Ammon's horn (tissue), 1 donor: Measurements from ENCODE around the gene EWSR1.

ENCODE experiments used
- DNase-seq: peaks from one replicate; pipeline ENCODE4 v3.0.0-alpha.2; 2016; ENCODE audit warnings: low spot score

EWSR1 gene

GRCh38 chr22:29320546-29320945 is 52.5 kb downstream of the EWSR1 start:
- DNase-seq, result no peak

GRCh38 chr22:29323641-29324040 is 55.6 kb downstream of the EWSR1 start:
- no peak for DNase-seq

- no peak for DNase-seq
These were observed 57.3 kb downstream of the EWSR1 start for GRCh38 chr22:29325356-29325755.

- no peak for DNase-seq
These were observed 57.8 kb downstream of the EWSR1 start for GRCh38 chr22:29325785-29326315.

- no peak for DNase-seq
These were observed 58.4 kb downstream of the EWSR1 start for GRCh38 chr22:29326481-29326880.

GRCh38 chr22:29327089-29327764 is 59.2 kb downstream of the EWSR1 start:
- DNase-seq, result no peak

GRCh38 chr22:29328055-29328454 is 60.0 kb downstream of the EWSR1 start:
- no peak for DNase-seq

GRCh38 chr22:29328566-29329500 is 60.8 kb downstream of the EWSR1 start:
- DNase-seq, result no peak

- no peak for DNase-seq
These were observed 61.5 kb downstream of the EWSR1 start for GRCh38 chr22:29329581-29329980.

GRCh38 chr22:29330291-29330690 is 62.2 kb downstream of the EWSR1 start:
- no peak for DNase-seq

- no peak for DNase-seq
These were observed 62.7 kb downstream of the EWSR1 start for GRCh38 chr22:29330753-29331152.

- DNase-seq, result no peak
These were observed 63.1 kb downstream of the EWSR1 start for GRCh38 chr22:29331213-29331612.

GRCh38 chr22:29331658-29332300 is 63.7 kb downstream of the EWSR1 start:
- no peak for DNase-seq

- no peak for DNase-seq
These were observed 64.9 kb downstream of the EWSR1 start for GRCh38 chr22:29332886-29333496.

GRCh38 chr22:29334148-29334547 is 66.1 kb downstream of the EWSR1 start:
- no peak for DNase-seq

- DNase-seq, result no peak
These were observed 66.8 kb downstream of the EWSR1 start for GRCh38 chr22:29334696-29335344.

- no peak for DNase-seq
These were observed 67.6 kb downstream of the EWSR1 start for GRCh38 chr22:29335656-29336055.

- no peak for DNase-seq
These were observed 68.9 kb downstream of the EWSR1 start for GRCh38 chr22:29336751-29337490.

- no peak for DNase-seq
These were observed 69.7 kb downstream of the EWSR1 start for GRCh38 chr22:29337631-29338284.

GRCh38 chr22:29338398-29338797 is 70.3 kb downstream of the EWSR1 start:
- DNase-seq, result no peak
